ENCODE results near the gene ABCF2.

The ABCF2 gene

GRCh38 chr7:151252561-151252835, 25.5 kb upstream of the ABCF2 start:
- no peak for DNase-seq

- DNase-seq, result peak; percentile 73
Observed at GRCh38 chr7:151251689-151252560, 24.9 kb upstream of the ABCF2 start.

- no peak for DNase-seq
Observed at GRCh38 chr7:151251328-151251688, 24.3 kb upstream of the ABCF2 start.

- DNase-seq, result no peak
Observed at GRCh38 chr7:151250181-151251132, 23.5 kb upstream of the ABCF2 start.

GRCh38 chr7:151249732-151250072, 22.7 kb upstream of the ABCF2 start:
- peak; percentile 78 for DNase-seq

- DNase-seq, result peak; percentile 79
Observed at GRCh38 chr7:151249034-151249731, 22.2 kb upstream of the ABCF2 start.

GRCh38 chr7:151248346-151249033, 21.5 kb upstream of the ABCF2 start, which contains the start of gene SMARCD3:
Gene SMARCD3, minus strand, starts transcription at chr7:151248694. Its CDS starts 132 bp downstream, at chr7:151248562.
- peak; percentile 76 for DNase-seq

GRCh38 chr7:151247611-151248345, 20.8 kb upstream of the ABCF2 start:
- peak; percentile 51 for DNase-seq

- no peak for DNase-seq
Observed at GRCh38 chr7:151246851-151247580, 20.0 kb upstream of the ABCF2 start.

- DNase-seq, result no peak
Observed at GRCh38 chr7:151246102-151246850, 19.3 kb upstream of the ABCF2 start.

GRCh38 chr7:151245360-151246101, 18.5 kb upstream of the ABCF2 start:
- DNase-seq, result peak; percentile 35

- DNase-seq, result no peak
Observed at GRCh38 chr7:151244841-151245346, 17.9 kb upstream of the ABCF2 start.

GRCh38 chr7:151244196-151244840, 17.3 kb upstream of the ABCF2 start:
- peak; percentile 50 for DNase-seq

- no peak for DNase-seq
Observed at GRCh38 chr7:151243408-151244195, 16.6 kb upstream of the ABCF2 start.

GRCh38 chr7:151243045-151243349, 16.0 kb upstream of the ABCF2 start:
- DNase-seq, result no peak

GRCh38 chr7:151242159-151243044, 15.4 kb upstream of the ABCF2 start:
- no peak for DNase-seq

- no peak for DNase-seq
Observed at GRCh38 chr7:151241755-151242096, 14.7 kb upstream of the ABCF2 start.
